IPS-18c (cell line): Measurements from ENCODE around the gene ASPSCR1.
"Not testable (repeated sequence)": the region's sequence is repeated elsewhere in the genome, so short reads cannot be mapped to it uniquely, and the experiment has no call there.

ENCODE experiments used
- H3K4me3 ChIP-seq: 2 replicates; pipeline ENCODE4 v1.7.0; 2013; ENCODE audit warnings: low read depth, mild to moderate bottlenecking, low read length, moderate library complexity; ENCODE audit not compliant: insufficient read depth
- H3K9me3 ChIP-seq: one replicate; pipeline ENCODE4 v1.6.1; 2013; ENCODE audit warnings: mild to moderate bottlenecking, low read length, moderate library complexity; ENCODE audit not compliant: control insufficient read depth, insufficient read depth

ASPSCR1 gene

GRCh38 chr17:81939218-81939617 lies 38.2 kb upstream of the ASPSCR1 start:
- H3K9me3 ChIP-seq, result no peaks in the 10 kb centered on the region
- no peak overlapping the region for H3K4me3 ChIP-seq

DNA sequence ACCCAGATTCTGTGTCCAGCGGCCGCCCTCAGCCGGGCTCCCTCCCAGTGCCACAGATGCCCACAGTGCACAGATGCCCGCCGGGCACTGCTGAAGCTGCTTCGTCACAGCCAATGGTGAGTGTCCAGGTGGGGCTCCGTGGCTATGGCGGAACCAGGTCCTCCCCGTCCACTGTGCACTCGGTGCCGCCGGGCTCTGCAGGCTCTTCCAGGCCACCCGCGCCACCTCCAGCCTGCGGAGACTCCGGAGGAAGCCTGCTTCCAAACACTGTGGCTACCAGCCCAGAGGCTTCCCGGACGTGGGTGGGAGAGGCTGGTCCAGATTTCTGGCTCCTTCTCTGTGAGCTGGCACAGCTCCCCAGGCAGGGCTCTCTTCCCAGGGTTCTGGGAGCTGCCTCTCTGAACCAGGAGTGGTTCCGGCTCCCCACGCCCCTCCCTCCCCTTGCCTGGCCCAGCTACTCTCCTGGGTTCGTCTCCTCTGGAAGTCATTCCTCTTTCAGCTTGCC lies 37.5 kb upstream of the ASPSCR1 start:
- Histone ChIP-seq H3K4me3 (no peak overlapping the region), H3K9me3 (no peaks in the 10 kb centered on the region)

DNA sequence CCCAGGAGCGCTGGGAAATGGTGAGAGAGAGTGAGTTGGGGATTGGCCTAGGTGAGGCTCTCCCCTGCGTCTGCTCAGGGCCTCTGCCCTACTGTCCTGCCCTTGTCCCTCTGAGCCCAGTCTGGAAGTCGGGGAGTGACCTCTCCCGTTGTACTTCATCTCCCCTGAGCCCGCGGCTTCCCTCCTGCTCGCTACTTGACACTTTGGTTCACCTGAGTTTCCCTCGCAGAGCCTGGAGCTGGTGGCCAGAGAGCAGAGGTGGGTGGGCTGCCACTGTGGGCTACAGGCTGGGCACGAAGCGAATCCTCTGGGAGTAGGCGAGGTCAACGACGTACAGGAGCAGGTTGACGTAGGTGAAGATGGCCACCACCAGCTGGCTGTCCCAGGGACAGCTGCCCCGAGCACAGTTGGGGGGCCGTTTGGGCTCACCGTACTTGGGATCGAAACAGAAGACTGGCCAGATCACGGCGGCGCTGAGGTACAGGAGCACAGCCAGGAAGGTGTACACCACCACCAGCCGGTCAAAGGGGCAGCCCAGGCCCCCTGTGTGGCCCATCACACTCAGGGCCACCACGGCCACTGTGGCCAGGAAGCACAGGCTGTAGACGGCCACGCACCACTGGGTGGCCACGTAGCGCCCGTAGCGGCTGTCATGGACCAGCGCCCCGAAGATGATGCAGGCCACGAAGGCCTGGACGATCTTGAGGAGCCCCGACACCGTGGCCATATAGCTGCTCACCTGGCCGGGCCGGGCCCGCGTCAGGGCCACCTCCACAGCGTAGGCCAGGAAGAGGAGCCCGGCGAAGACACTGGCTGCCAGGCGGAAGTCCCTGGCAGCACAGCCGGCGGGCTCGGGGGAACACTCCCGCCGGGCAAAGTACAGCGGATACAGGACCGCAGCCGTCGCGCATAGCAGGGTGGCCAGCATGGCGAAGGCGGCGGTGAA lies 36.6 kb upstream of the ASPSCR1 start:
- Histone ChIP-seq H3K4me3 (no peak overlapping the region), H3K9me3 (no peaks in the 10 kb centered on the region)

- 0 out of 2 replicates have a peak overlapping the region, but pooled peaks have one; percentile 9 for H3K4me3 ChIP-seq
- H3K9me3 ChIP-seq, result no peaks in the 10 kb centered on the region
These were observed 35.8 kb upstream of the ASPSCR1 start for GRCh38 chr17:81941484-81942166.

DNA sequence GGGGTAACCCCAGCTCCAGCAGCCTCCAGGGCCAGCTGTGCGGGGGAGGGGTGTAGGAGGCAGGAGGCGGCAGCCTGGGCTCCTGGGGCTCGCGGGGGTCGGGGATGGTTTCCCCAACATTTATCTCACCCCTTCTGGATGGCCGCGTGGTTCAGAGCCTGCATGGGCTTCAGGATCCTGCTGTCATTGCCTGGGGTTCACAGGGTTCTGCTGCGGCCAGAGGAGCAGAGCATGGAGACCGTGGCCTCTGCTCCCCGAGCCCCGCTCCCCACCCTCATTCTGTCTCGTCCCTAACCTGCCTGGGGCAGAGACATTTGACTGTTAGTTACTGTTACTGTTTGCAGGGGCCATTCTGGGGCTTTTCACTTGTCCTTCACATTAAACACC lies 35.3 kb upstream of the ASPSCR1 start:
- no peaks in the 10 kb centered on the region for H3K9me3 ChIP-seq
- 0 out of 2 replicates have a peak overlapping the region, but pooled peaks have one; percentile 9 for H3K4me3 ChIP-seq

- H3K4me3 ChIP-seq, result no peak overlapping the region
- no peaks in the 10 kb centered on the region for H3K9me3 ChIP-seq
These were observed 32.6 kb upstream of the ASPSCR1 start for GRCh38 chr17:81944858-81945257.

- H3K4me3 ChIP-seq, result no peak within 1 kb of the TSS
- no peaks in the 10 kb centered on the region for H3K9me3 ChIP-seq
These were observed 30.2 kb upstream of the ASPSCR1 start, which contains the start of gene MYADML2 for GRCh38 chr17:81947189-81947588. MYADML2 (minus strand) TSS chr17:81947233; CDS start chr17:81941741, 5,492 bp downstream.

DNA sequence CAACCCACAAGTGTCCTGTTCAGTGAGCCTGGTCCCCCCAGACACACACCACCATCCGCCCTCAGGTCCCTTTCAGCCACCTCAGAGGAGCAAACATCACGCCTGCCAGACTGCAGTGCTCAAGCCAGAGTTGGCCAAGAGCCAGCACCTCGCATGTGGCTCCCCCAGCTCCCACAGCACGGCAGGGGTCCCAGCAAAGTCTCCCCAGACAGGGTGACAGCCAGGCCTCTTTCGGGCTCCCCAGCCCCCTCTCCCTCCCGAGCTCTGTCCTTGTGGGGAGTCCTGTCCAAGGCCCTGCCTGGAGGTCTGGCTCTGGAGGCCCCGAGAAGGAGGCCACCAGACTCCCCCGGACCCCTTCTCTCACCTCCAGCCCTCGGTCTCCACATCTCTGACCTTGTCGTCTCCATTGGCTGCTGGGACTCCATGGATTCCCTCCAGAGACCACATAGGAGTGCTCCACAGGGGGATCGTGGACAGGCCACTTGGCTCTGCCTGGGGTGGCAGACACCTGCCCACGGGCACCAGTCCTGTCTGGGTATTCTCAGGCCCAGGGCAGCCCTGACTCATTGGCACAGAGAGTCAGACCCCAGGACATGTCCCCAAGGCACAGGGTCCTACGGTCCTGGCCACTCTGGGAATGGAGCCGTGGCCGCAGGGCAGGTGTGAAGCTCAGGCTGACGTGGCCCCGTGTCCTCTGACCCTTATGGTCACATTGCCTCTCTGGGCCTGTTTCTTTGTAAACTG lies 28.6 kb upstream of the ASPSCR1 start:
- H3K9me3 ChIP-seq, result peaks cover 2% of the 10 kb centered on the region
- no peak overlapping the region for H3K4me3 ChIP-seq

GRCh38 chr17:81950501-81950900 lies 26.9 kb upstream of the ASPSCR1 start:
- peaks cover 2% of the 10 kb centered on the region for H3K9me3 ChIP-seq
- no peak overlapping the region for H3K4me3 ChIP-seq

DNA sequence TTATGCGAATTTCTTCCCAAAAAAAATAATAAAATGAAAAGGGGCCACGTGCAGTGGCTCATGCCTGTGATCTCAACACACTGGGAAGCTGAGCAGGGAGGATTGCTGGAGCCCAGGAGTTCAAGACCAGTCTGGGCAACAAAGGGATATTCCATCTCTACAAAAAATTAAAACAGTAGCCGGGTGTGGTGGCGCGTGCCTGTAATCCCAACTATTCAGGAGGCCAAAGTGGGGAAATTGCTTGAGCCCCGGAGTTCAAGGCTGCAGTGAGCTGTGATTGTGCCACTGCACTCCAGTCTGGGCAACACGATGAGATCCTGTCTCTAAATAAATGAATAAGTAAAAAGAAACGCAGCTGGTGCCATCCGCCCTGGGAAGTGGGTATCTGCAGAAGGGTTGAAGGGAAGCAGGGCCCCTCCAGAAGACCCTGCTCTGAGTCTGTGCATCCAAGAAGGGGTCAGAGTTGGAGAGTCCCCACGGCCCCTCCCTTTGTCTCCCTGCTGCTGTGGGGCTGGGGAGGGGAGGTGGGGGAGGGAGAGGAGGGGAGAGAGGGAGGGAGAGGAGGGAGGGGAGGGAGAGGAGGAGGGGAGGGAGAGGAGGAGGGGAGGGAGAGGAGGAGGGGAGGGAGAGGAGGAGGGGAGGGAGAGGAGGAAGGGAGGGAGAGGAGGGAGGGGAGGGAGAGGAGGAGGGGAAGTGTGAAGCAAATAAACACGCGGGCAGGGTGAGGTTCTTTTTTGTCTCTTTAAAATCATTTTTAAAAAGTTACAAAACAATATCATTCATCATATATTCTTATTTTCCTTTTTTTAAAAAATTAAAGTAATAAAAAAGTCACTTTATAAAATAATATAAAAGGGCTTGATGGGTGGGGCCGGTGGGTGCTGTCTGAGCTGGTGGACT lies 25.4 kb upstream of the ASPSCR1 start:
- Histone ChIP-seq H3K4me3 (no peak overlapping the region), H3K9me3 (peaks cover 2% of the 10 kb centered on the region)

DNA sequence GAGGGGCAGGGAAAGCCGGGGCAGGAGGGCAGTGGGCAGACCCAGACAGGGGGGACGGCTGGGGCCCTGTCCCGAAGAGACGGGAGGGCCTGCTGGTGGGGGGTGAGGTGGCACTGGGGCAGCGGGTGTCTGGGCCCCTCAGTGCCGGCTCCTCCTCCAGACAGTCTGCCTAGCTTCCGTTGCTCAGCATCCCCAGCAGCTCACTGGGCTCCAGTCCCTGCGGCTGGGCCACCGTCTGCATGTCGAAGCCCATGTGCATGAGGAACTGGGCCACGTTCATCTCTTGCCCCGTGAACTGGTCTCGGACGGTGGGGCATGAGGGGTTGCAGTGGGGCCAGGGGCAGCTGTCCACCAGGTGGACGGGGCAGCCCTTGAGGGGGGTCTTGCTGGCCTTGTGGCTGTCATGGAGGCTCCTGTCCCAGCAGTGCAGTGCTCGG lies 24.6 kb upstream of the ASPSCR1 start:
- peaks cover 2% of the 10 kb centered on the region for H3K9me3 ChIP-seq
- H3K4me3 ChIP-seq, result no peak overlapping the region

GRCh38 chr17:81953443-81953842 lies 24.0 kb upstream of the ASPSCR1 start:
- H3K9me3 ChIP-seq, H3K4me3 ChIP-seq: not testable (repeated sequence)

DNA sequence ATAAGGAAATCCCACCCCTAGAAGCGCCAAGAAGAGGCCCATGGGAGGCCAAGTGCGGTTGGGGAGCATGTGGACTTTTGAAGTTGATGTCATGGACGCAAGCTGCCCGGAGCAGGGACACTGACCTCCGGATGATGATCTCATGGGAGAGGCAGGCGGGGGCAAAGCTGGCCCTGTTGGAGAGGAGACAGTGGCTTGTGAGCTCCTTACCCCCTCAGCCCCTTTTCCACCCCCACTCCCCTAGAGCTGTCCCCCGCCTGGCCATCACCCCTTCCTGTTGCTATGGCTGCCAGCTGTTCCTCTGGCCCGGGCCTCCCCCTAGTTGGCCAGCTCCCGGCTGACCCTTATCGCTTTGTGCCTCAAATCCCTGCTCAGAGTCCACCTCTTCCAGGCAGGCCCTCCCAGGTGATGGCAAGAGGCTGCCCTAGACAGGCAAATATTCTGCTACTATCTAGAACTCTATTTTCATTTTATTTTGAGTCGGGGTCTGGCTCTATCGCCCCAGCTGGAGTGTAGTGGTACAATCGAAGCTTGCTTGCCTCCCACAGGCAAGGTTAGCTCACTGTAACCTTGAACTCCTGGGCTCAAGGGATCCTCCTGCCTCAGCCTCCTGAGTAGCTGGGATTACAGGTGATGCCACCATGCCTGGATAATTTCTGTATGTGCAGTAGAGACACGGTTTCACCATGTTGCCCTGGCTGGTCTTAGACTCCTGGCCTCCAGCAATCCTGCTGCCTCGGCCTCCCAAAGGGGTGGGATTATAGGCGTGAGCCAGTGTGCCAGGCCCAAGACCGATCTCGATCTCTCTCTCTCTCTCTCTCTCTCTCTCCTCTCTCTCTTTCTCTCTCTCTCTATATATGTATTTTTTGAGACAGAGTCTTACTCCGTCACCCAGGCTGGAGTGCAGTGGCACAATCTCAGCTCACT lies 23.0 kb upstream of the ASPSCR1 start:
- Histone ChIP-seq H3K9me3 (peaks cover 2% of the 10 kb centered on the region), H3K4me3 (no peak overlapping the region)

DNA sequence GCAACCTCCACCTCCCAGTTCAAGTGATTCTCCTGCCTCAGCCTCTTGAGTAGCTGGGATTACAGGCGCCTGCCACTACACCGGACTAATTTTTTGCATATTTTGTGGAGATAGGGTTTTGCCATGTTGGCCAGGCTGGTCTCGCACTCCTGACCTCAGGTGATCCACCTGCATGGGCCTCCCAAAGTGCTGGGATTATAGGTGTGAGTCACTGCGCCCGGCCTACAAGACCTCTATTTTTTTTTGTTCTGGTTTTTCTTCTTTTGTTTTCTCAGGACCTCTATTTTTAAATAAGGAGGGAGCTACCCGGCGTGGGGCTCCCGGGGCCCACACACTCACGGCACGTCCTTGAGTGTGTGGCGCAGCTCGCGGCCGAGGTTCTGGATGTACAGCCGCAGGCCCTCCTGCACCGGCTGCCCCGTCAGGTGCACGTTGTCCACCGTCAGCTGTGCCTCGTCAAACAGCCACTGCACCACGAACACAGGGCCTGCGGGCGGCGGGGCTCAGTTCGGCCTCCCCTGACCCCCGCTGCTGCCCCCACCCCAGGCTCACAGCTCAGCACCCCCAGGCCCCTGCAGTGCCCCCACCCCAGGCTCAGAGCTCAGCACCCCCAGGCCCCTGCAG lies 22.3 kb upstream of the ASPSCR1 start:
- H3K4me3 ChIP-seq, result no peak overlapping the region
- H3K9me3 ChIP-seq, result peaks cover 2% of the 10 kb centered on the region
